Measurements from ENCODE around the gene SENP1. TPM values are rescaled to one million over a fixed set of nuclear protein-coding genes. Genes with fewer than 3 reads are reported as not detected.
A peak's percentile ranks its signal among the peaks of the same experiment; 100 is the strongest.

The SENP1 gene
- total and polyA plus RNA-seq, 2 experiments from 2014 or later = 8.6 to 27.7 TPM

DNA sequence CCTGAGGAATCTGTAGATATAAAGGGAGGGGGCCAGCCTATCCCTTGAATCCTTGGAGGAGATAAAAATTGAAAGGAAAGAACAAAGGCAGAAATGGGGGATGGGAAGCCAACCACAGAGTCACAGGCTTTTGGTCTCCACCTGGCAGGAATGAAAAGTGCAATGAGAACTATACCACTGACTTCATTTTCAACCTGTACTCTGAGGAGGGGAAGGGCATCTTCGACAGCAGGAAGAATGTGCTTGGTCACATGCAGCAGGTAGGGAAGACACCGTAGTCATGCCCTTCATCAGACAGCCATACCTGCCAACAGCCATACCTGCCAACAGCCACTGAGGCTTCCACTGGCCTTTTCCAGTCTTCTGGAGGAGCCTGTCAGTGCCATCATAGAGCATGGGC lies 38.0 kb upstream of the SENP1 start:
- H3K4me1 ChIP-seq (ENCODE audit: insufficient read depth) = peaks cover 39% of the 10 kb centered on the region
- ATAC-seq (peak; percentile 52), DNase-seq (ENCODE audit: low spot score) (peak; percentile 60)
- no peaks in the 10 kb centered on the region for H3K9me2 ChIP-seq (ENCODE audit: insufficient read depth)
- H3K27ac Mint-ChIP-seq = peak overlapping the region; percentile 95
- no peaks in the 10 kb centered on the region for H3K79me2 ChIP-seq (replicated peaks; ENCODE audit: insufficient read depth)
- peaks cover 15% of the 10 kb centered on the region; the same call in 2 of the 3 replicates for H3K9me3 Mint-ChIP-seq
- no peaks in the 10 kb centered on the region for H3K27me3 ChIP-seq (ENCODE audit: insufficient read depth)
- peaks cover 38% of the 10 kb centered on the region for H3K36me3 ChIP-seq (ENCODE audit: insufficient read depth)
- H2AFZ ChIP-seq = no peak overlapping the region
- H3K27me3 Mint-ChIP-seq (ENCODE audit: insufficient read depth, low read depth, poor library complexity) = peaks cover 11% of the 10 kb centered on the region
- H3K4me3 ChIP-seq = peak overlapping the region; percentile 6; the same call in 1 of the 2 replicates
- TF ChIP-seq STAT1 (IDR thresholded peaks at IDR 0.05; ENCODE audit: unreplicated experiment) = no peak
- TF ChIP-seq, protein P1, sequence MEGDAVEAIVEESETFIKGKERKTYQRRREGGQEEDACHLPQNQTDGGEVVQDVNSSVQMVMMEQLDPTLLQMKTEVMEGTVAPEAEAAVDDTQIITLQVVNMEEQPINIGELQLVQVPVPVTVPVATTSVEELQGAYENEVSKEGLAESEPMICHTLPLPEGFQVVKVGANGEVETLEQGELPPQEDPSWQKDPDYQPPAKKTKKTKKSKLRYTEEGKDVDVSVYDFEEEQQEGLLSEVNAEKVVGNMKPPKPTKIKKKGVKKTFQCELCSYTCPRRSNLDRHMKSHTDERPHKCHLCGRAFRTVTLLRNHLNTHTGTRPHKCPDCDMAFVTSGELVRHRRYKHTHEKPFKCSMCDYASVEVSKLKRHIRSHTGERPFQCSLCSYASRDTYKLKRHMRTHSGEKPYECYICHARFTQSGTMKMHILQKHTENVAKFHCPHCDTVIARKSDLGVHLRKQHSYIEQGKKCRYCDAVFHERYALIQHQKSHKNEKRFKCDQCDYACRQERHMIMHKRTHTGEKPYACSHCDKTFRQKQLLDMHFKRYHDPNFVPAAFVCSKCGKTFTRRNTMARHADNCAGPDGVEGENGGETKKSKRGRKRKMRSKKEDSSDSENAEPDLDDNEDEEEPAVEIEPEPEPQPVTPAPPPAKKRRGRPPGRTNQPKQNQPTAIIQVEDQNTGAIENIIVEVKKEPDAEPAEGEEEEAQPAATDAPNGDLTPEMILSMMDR (conservative IDR thresholded peaks at IDR 0.05; ENCODE audit: low read depth in 2 of 2) = no peak; a peak in 1 of 4 replicates
- TF ChIP-seq, protein P2, sequence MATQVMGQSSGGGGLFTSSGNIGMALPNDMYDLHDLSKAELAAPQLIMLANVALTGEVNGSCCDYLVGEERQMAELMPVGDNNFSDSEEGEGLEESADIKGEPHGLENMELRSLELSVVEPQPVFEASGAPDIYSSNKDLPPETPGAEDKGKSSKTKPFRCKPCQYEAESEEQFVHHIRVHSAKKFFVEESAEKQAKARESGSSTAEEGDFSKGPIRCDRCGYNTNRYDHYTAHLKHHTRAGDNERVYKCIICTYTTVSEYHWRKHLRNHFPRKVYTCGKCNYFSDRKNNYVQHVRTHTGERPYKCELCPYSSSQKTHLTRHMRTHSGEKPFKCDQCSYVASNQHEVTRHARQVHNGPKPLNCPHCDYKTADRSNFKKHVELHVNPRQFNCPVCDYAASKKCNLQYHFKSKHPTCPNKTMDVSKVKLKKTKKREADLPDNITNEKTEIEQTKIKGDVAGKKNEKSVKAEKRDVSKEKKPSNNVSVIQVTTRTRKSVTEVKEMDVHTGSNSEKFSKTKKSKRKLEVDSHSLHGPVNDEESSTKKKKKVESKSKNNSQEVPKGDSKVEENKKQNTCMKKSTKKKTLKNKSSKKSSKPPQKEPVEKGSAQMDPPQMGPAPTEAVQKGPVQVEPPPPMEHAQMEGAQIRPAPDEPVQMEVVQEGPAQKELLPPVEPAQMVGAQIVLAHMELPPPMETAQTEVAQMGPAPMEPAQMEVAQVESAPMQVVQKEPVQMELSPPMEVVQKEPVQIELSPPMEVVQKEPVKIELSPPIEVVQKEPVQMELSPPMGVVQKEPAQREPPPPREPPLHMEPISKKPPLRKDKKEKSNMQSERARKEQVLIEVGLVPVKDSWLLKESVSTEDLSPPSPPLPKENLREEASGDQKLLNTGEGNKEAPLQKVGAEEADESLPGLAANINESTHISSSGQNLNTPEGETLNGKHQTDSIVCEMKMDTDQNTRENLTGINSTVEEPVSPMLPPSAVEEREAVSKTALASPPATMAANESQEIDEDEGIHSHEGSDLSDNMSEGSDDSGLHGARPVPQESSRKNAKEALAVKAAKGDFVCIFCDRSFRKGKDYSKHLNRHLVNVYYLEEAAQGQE (IDR thresholded peaks at IDR 0.05; ENCODE audit: unreplicated experiment) = no peak
- TF ChIP-seq ZNF331 (CRISPR knock-in tag; IDR thresholded peaks at IDR 0.05; ENCODE audit: low read depth) = no peak
- TF ChIP-seq POLR2AphosphoS5 (IDR thresholded peaks at IDR 0.05; ENCODE audit: low read depth) = no peak
- peaks cover 82% of the 10 kb centered on the region for H3K36me3 Mint-ChIP-seq (ENCODE audit: low read depth)
- H3K27ac ChIP-seq (ENCODE audit: low read depth) = peak overlapping the region; percentile 91
- peaks cover 45% of the 10 kb centered on the region for H3K4me1 Mint-ChIP-seq
- peak overlapping the region; percentile 53; the same call in 2 of the 3 replicates for H3K4me3 Mint-ChIP-seq
- 0 out of 2 replicates have a peak, but pooled peaks cover 3% of the 10 kb centered on the region for H4K20me1 ChIP-seq (replicated peaks; ENCODE audit: insufficient read depth)
- H3F3A ChIP-seq (replicated peaks; ENCODE audit: low read depth) = no peaks in the 10 kb centered on the region; the same call in 1 of the 2 replicates
- H3K4me2 ChIP-seq = peak overlapping the region; percentile 59; the same call in 1 of the 2 replicates

DNA sequence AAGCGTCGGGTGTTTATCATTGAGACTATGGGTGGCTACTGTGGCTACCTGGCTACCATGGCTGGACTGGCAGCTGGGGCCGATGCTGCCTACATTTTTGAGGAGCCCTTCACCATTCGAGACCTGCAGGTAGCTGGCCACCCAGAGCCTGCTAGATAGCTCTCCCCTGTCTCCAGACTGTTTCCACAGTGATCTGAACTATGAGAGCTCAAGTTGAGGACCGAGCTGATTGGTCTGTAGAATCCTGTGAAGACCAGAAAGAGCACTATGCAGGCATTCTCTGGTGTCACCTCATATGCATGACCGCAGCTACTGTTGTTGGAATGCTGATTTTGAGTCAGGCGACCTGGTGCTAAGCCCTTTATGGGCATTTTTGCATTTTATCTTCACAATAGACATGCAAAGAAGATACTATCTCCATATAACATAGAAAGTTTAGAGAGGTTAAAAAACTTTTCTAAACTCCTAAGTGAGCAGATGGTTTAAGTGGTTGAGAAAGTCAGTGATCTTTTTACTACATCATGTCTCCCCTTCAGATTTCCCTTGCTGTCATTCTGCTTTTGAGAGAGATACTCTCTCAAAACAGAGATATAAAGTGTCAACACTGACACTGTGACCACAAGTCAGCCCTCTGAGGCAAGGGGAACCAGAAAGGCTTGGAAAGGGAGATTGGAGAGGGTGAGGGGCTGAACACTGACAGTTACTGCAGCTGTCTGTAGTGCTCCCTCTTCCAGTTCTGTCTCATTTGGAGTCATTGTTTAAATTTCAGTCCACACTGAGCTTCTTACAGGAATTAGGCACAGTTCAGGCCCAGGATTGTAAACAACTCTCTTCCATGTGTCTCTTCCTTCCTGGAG lies 37.2 kb upstream of the SENP1 start:
- H3K36me3 ChIP-seq (ENCODE audit: insufficient read depth) = peaks cover 44% of the 10 kb centered on the region
- no peaks in the 10 kb centered on the region for H3K27me3 ChIP-seq (ENCODE audit: insufficient read depth)
- Mint-ChIP-seq H3K27ac (peak overlapping the region; percentile 95), H3K27me3 (ENCODE audit: insufficient read depth, low read depth, poor library complexity) (peaks cover 11% of the 10 kb centered on the region), H3K4me3 (peak overlapping the region; percentile 53), H3K36me3 (ENCODE audit: low read depth) (peaks cover 82% of the 10 kb centered on the region), H3K4me1 (peaks cover 45% of the 10 kb centered on the region), H3K9me3 (peaks cover 15% of the 10 kb centered on the region; the same call in 2 of the 3 replicates)
- peaks cover 39% of the 10 kb centered on the region for H3K4me1 ChIP-seq (ENCODE audit: insufficient read depth)
- ATAC-seq (peak; percentile 94), DNase-seq (ENCODE audit: low spot score) (peak; percentile 74)
- no peak overlapping the region for H2AFZ ChIP-seq
- peak overlapping the region; percentile 15; the same call in 1 of the 2 replicates for H3K4me3 ChIP-seq
- no peaks in the 10 kb centered on the region for H3K79me2 ChIP-seq (replicated peaks; ENCODE audit: insufficient read depth)
- H3K27ac ChIP-seq (ENCODE audit: low read depth) = peak overlapping the region; percentile 91
- no peaks in the 10 kb centered on the region; the same call in 1 of the 2 replicates for H3F3A ChIP-seq (replicated peaks; ENCODE audit: low read depth)
- H4K20me1 ChIP-seq (replicated peaks; ENCODE audit: insufficient read depth) = 0 out of 2 replicates have a peak, but pooled peaks cover 3% of the 10 kb centered on the region
- peak overlapping the region; percentile 59 for H3K4me2 ChIP-seq
- H3K9me2 ChIP-seq (ENCODE audit: insufficient read depth) = no peaks in the 10 kb centered on the region
- no peak for TF ChIP-seq EZH2phosphoT487 (IDR thresholded peaks at IDR 0.05; ENCODE audit: unreplicated experiment)
- TF ChIP-seq, protein P1 (conservative IDR thresholded peaks at IDR 0.05; ENCODE audit: low read depth in 2 of 2) = no peak
